ENCODE results near the gene HHLA2.

Gene HHLA2

GRCh38 chr3:108380128-108380795 lies 83.9 kb downstream of the HHLA2 start:
- H3K4me3 ChIP-seq (replicated peaks; ENCODE audit: low read depth, low read length): no peak overlapping the region
- TF ChIP-seq, protein P1, sequence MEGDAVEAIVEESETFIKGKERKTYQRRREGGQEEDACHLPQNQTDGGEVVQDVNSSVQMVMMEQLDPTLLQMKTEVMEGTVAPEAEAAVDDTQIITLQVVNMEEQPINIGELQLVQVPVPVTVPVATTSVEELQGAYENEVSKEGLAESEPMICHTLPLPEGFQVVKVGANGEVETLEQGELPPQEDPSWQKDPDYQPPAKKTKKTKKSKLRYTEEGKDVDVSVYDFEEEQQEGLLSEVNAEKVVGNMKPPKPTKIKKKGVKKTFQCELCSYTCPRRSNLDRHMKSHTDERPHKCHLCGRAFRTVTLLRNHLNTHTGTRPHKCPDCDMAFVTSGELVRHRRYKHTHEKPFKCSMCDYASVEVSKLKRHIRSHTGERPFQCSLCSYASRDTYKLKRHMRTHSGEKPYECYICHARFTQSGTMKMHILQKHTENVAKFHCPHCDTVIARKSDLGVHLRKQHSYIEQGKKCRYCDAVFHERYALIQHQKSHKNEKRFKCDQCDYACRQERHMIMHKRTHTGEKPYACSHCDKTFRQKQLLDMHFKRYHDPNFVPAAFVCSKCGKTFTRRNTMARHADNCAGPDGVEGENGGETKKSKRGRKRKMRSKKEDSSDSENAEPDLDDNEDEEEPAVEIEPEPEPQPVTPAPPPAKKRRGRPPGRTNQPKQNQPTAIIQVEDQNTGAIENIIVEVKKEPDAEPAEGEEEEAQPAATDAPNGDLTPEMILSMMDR (IDR thresholded peaks at IDR 0.05; ENCODE audit: low read length, missing control alignments): no peak
- no peak for DNase-seq (ENCODE audit: low read depth)

DNA sequence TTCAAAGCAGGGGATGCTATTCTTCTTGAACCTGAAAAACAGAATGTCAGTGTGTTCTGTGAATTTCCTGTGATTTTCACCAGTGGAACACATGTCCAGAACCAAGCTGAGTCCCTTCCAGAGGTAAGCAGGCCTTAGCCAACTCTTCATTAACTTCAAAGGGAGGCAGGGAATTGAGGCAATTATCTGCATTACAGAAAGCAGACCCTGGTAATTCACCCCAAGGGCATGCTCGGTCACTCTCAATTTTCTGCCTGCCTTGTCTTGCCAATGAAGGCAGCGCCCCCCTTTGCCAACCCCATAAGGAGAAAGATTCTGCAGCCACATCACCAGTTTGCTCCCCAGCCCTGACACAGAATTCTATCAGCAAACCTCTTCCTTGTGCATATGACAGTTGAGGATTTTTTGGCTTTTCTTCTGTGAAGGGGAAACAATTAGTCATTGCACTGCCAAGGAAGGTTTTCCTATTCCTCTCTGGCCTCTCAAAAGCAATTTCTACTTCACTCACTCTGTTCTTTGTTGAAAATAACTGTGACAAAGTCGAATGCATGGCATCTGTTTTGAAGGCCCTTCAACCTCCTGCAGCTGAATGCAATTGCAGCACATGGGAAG lies 85.3 kb downstream of the HHLA2 start:
- no peak overlapping the region for H3K4me3 ChIP-seq (replicated peaks; ENCODE audit: low read depth, low read length)
- DNase-seq (ENCODE audit: low read depth): peak; percentile 12
- TF ChIP-seq, protein P1 (IDR thresholded peaks at IDR 0.05; ENCODE audit: low read length, missing control alignments): no peak

- DNase-seq (ENCODE audit: low read depth): no peak
- TF ChIP-seq, protein P1 (IDR thresholded peaks at IDR 0.05; ENCODE audit: low read length, missing control alignments): no peak
- no peak overlapping the region for H3K4me3 ChIP-seq (replicated peaks; ENCODE audit: low read depth, low read length)
Observed at GRCh38 chr3:108383306-108383705, 87.0 kb downstream of the HHLA2 start.

DNA sequence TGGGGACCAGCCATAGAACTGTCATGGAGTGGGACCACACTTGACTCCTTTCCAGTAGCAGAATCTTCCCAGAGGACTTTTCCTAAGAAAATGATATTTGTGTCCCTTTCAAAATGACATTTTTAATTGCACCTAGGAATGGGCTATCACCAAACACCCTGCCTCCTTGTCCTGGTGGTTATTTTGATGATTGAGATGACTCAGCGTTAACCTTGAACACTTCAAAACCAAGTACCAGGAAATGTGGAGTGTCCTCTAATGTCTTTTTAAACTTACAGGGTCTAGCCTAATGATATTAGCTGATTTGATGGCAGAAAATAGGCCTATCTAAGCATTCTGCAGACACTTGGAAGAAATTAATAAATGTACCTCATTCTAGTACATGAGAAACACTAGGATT lies 90.7 kb downstream of the HHLA2 start:
- DNase-seq (ENCODE audit: low read depth): no peak
- no peak overlapping the region for H3K4me3 ChIP-seq (replicated peaks; ENCODE audit: low read depth, low read length)
- TF ChIP-seq, protein P1 (IDR thresholded peaks at IDR 0.05; ENCODE audit: low read length, missing control alignments): no peak

DNA sequence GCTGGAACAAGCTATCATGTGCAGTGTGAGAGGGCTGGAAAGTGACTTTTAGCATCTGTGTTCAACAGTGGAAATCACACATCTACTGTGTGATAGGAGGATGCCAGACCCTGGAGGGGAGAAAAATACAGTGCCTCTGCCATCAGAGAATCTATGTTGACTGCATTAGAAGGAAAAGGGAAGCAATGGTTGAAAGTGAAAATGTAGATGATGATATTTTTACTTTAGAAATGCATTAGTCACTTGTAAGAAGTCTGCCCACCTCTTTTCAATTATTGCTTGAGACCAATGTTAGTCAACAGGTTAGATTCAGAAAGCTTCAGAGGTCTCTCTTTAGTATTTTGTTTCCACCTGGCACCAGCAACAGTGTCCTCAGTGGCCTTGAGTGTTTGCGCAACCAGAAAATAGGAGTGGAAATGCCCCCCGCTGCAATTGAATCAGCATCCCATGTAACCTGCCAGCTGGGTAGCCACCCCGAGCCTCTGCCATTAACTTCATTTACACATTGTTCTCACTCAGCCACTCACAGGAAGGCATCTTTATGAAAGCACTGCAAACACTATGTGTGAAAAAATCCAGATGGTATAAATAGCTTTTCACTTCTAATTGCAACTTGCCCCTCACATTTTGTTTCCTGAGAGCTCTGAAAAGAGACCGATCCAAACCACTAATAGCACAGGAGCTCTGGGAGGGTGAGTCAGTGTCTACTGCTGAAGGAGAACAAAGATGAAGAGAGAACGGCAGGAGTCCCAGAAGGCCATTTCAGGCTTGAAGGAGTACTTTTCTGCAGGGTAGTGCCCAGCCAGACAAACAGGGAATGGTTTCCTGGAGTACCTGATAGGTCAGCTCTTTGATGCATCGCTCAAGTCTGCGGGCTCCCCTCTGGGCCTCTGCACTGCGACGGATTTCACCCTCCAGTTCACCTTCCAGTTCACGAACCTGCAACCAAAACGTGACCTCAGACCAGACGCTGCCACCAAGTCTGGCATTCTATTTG lies 92.1 kb downstream of the HHLA2 start:
- no peak for DNase-seq (ENCODE audit: low read depth)
- H3K4me3 ChIP-seq (replicated peaks; ENCODE audit: low read depth, low read length): no peak overlapping the region
- TF ChIP-seq, protein P1 (IDR thresholded peaks at IDR 0.05; ENCODE audit: low read length, missing control alignments): no peak

DNA sequence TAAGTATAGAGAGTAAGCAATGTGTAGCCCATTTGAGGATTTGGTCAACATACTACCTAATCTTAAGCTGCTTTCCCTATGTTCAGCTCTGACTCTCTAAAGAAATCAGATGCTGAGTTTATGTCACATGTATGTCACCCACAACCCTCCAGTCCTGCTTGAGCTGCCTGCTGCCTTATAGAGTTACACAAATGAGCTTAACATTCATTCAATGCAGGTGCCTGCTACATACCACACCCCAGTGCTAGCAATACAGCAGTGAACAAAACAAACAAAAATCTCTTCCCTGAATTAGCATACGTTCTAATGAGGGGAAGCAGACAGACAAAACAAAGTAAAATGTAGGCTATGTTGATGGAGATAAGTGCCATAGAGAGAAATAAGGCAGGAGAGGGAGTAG lies 93.0 kb downstream of the HHLA2 start:
- H3K4me3 ChIP-seq (replicated peaks; ENCODE audit: low read depth, low read length): no peak overlapping the region
- TF ChIP-seq, protein P1 (IDR thresholded peaks at IDR 0.05; ENCODE audit: low read length, missing control alignments): no peak

More for the DNA sequence above, 93.0 kb downstream of the HHLA2 start:
- no peak for DNase-seq (ENCODE audit: low read depth)
